H9 (cell line): ENCODE results near the gene H2BK1. TPM values are rescaled to one million over a fixed set of nuclear protein-coding genes. Genes with fewer than 3 reads are reported as not detected.

Experiments used
- DNase-seq: peaks from one replicate; pipeline ENCODE4 v3.0.0-alpha.2; 2017
- H2AFZ ChIP-seq: one replicate; pipeline ENCODE4 v1.6.1; 2013; ENCODE audit warnings: mild to moderate bottlenecking, low read length, control low read depth, moderate library complexity
- H2AK5ac ChIP-seq: 2 replicates; pipeline ENCODE4 v1.6.1; 2013; ENCODE audit warnings: low read length, control low read depth, mixed read lengths; ENCODE audit not compliant: insufficient read length
- H2BK120ac ChIP-seq: one replicate; pipeline ENCODE4 v1.6.1; 2013; ENCODE audit warnings: low read depth, mild to moderate bottlenecking, low read length, control low read depth, inconsistent platforms; ENCODE audit not compliant: poor library complexity, severe bottlenecking
- H2BK12ac ChIP-seq: 2 replicates; pipeline ENCODE4 v1.6.1; 2013; ENCODE audit warnings: low read length, control low read depth, mixed read lengths, low read depth; ENCODE audit not compliant: insufficient read length
- H2BK15ac ChIP-seq: 2 replicates; pipeline ENCODE4 v1.6.1; 2013; ENCODE audit warnings: low read depth, low read length, control low read depth
- H2BK20ac ChIP-seq: one replicate; pipeline ENCODE4 v1.6.1; 2013; ENCODE audit warnings: low read depth, mild to moderate bottlenecking, low read length, control low read depth, inconsistent platforms; ENCODE audit not compliant: poor library complexity, severe bottlenecking
- H2BK5ac ChIP-seq: 2 replicates; pipeline ENCODE4 v1.6.1; 2013; ENCODE audit warnings: low read length, control low read depth, mixed read lengths; ENCODE audit not compliant: insufficient read length
- H3K14ac ChIP-seq: 2 replicates; pipeline ENCODE4 v1.6.1; 2013; ENCODE audit warnings: low read length, control low read depth; ENCODE audit not compliant: insufficient read depth
- H3K18ac ChIP-seq: 2 replicates; pipeline ENCODE4 v1.6.1; 2013; ENCODE audit warnings: low read depth, mild to moderate bottlenecking, mixed read lengths, low read length, control low read depth; ENCODE audit not compliant: insufficient read length
- H3K23ac ChIP-seq: 2 replicates; pipeline ENCODE4 v1.6.1; 2013; ENCODE audit warnings: low read length, control low read depth, mixed read lengths, low read depth; ENCODE audit not compliant: insufficient read length
- H3K23me2 ChIP-seq: 2 replicates; pipeline ENCODE4 v1.6.1; 2013; ENCODE audit warnings: low read depth, mild to moderate bottlenecking, mixed read lengths, low read length, control low read depth; ENCODE audit not compliant: insufficient read length, poor library complexity, severe bottlenecking
- H3K27ac ChIP-seq: 2 replicates; pipeline ENCODE4 v1.5.1; 2013; ENCODE audit warnings: low read length, control low read depth, mixed read lengths, low read depth; ENCODE audit not compliant: insufficient read length
- H3K27me3 ChIP-seq: 2 replicates; pipeline ENCODE4 v1.6.1; 2013; ENCODE audit warnings: low read length, control low read depth, inconsistent platforms; ENCODE audit not compliant: insufficient read depth
- H3K4ac ChIP-seq: 2 replicates; pipeline ENCODE4 v1.6.1; 2013; ENCODE audit warnings: low read depth, mild to moderate bottlenecking, control low read depth, inconsistent platforms, low read length, moderate library complexity
- H3K4me1 ChIP-seq: 2 replicates; pipeline ENCODE4 v1.6.1; 2013; ENCODE audit warnings: low read length, control low read depth, inconsistent platforms; ENCODE audit not compliant: insufficient read depth
- H3K4me2 ChIP-seq: 2 replicates; pipeline ENCODE4 v1.6.1; 2013; ENCODE audit warnings: low read length, control low read depth, mixed read lengths; ENCODE audit not compliant: insufficient read length, insufficient read depth
- H3K56ac ChIP-seq: 2 replicates; pipeline ENCODE4 v1.6.1; 2013; ENCODE audit warnings: low read depth, mild to moderate bottlenecking, mixed read lengths, low read length, control low read depth; ENCODE audit not compliant: insufficient read length
- H3K79me1 ChIP-seq: 2 replicates; pipeline ENCODE4 v1.6.1; 2013; ENCODE audit warnings: low read depth, mild to moderate bottlenecking, moderate library complexity, low read length, control low read depth, inconsistent platforms; ENCODE audit not compliant: insufficient read depth, poor library complexity, severe bottlenecking
- H3K79me2 ChIP-seq: 2 replicates; pipeline ENCODE4 v1.6.1; 2013; ENCODE audit warnings: low read length, control low read depth, inconsistent platforms; ENCODE audit not compliant: insufficient read depth
- H3K9ac ChIP-seq: 2 replicates; pipeline ENCODE4 v1.6.1; 2013; ENCODE audit warnings: low read length, control low read depth, mixed read lengths; ENCODE audit not compliant: insufficient read length; ENCODE audit errors: extremely low read depth
- H3K9me3 ChIP-seq: one replicate; pipeline ENCODE4 v1.6.1; 2013; ENCODE audit warnings: low read depth, low read length, inconsistent platforms; ENCODE audit not compliant: control insufficient read depth
- H3T11ph ChIP-seq: one replicate; pipeline ENCODE4 v1.6.1; 2013; ENCODE audit warnings: mild to moderate bottlenecking, low read length, control low read depth, inconsistent platforms
- H4K20me1 ChIP-seq: one replicate; pipeline ENCODE4 v1.6.1; 2013; ENCODE audit not compliant: control insufficient read depth, insufficient read length, insufficient read depth
- H4K5ac ChIP-seq: 2 replicates; pipeline ENCODE4 v1.6.1; 2013; ENCODE audit warnings: low read depth, mild to moderate bottlenecking, mixed read lengths, low read length, control low read depth; ENCODE audit not compliant: insufficient read length
- H4K8ac ChIP-seq: replicated peaks from 2 replicates; pipeline ENCODE4 v1.6.1; 2013; ENCODE audit warnings: low read length, control low read depth, mixed read lengths, low read depth; ENCODE audit not compliant: insufficient read length
- H4K91ac ChIP-seq: 2 replicates; pipeline ENCODE4 v1.6.1; 2013; ENCODE audit warnings: low read depth, mild to moderate bottlenecking, moderate library complexity, mixed read lengths, low read length, control low read depth; ENCODE audit not compliant: insufficient read length
- H3K27ac Mint-ChIP-seq, 3 experiments: 2 replicates in 2 of 3; 3 replicates in 1 of 3; pipeline ENCODE4 v1.8.0; 2020 to 2021; ENCODE audit warnings: mixed read lengths in 3 of 3, mild to moderate bottlenecking in 1 of 3, moderate library complexity in 1 of 3
- H3K27me3 Mint-ChIP-seq: 2 replicates; pipeline ENCODE4 v1.8.0; 2021; ENCODE audit warnings: low read depth, mild to moderate bottlenecking, moderate library complexity, mixed read lengths
- H3K36me3 Mint-ChIP-seq, 3 experiments: 2 replicates in 2 of 3; 3 replicates in 1 of 3; pipeline ENCODE4 v1.8.0; 2020 to 2021; ENCODE audit warnings: low read depth in 3 of 3, mixed read lengths in 3 of 3; ENCODE audit not compliant: insufficient read depth in 1 of 3
- H3K4me1 Mint-ChIP-seq, 2 experiments: 2 replicates each; pipeline ENCODE4 v1.8.0; 2020; ENCODE audit warnings: mixed read lengths in 2 of 2
- H3K4me3 Mint-ChIP-seq, 2 experiments: 2 replicates in 1 of 2; 3 replicates in 1 of 2; pipeline ENCODE4 v1.8.0; 2020 to 2021; ENCODE audit warnings: mild to moderate bottlenecking in 2 of 2, mixed read lengths in 2 of 2, moderate library complexity in 1 of 2
- H3K9me3 Mint-ChIP-seq, 2 experiments: 2 replicates in 1 of 2; 3 replicates in 1 of 2; pipeline ENCODE4 v1.8.0; 2020; ENCODE audit warnings: mild to moderate bottlenecking in 2 of 2, mixed read lengths in 2 of 2, moderate library complexity in 1 of 2
- WGBS: extraction: QIAGEN DNeasy Blood & Tissue Kit; methylation state at CpG from one replicate; pipeline ENCODE4 v1.1.7; 2013; ENCODE audit warnings: missing lambda C conversion rate, low lambda C conversion rate, mixed read lengths; ENCODE audit not compliant: insufficient read length; ENCODE audit errors: extremely low coverage; 5-methylcytosine and 5-hydroxymethylcytosine counted together
- total RNA-seq: library from RNA; stranded (reverse); gene quantifications from 2 replicates; pipeline ENCODE4 v1.2.1, GENCODE V29; 2021
- TF ChIP-seq, protein P1 (sequence below): fragments of 200-600 bp; sonication (generic); conservative IDR thresholded peaks from 3 replicates; pipeline ENCODE4 v1.8.0; 2021; ENCODE audit warnings: antibody characterized with exemption, mild to moderate bottlenecking

Gene H2BK1
- total RNA-seq, 1 experiment from 2014 or later: not detected

DNA sequence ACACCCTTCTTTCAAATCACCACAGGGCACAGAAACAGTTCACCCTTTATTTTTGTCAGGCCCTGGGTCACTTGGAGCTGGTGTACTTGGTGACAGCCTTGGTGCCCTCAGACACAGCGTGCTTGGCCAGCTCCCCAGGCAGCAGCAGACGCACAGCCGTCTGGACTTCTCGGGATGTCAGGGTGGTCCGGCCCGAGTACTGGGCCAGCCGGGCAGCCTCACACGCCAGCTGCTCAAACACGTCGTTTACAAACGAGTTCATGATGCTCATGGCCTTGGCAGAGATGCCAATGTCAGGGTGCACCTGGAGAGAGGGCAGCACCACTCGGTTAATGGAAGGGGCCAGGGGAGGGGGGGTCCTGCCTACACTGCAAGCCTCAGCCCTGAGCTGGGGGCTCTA lies 2.5 kb downstream of the H2BK1 start:
- Histone ChIP-seq H3K27ac (no peak overlapping the region), H2BK15ac (no peak overlapping the region), H3K56ac (no peak overlapping the region), H2BK120ac (no peak overlapping the region), H3K23me2 (no peaks in the 10 kb centered on the region), H3K18ac (no peak overlapping the region), H4K8ac (no peak overlapping the region), H3K14ac (no peak overlapping the region), H2AK5ac (no peak overlapping the region), H3K9me3 (no peaks in the 10 kb centered on the region), H4K20me1 (peaks cover 3% of the 10 kb centered on the region), H3T11ph (no peak overlapping the region), H3K79me2 (no peaks in the 10 kb centered on the region), H2BK5ac (no peak overlapping the region), H4K5ac (no peak overlapping the region), H2BK20ac (no peak overlapping the region), H3K4ac (no peak overlapping the region), H3K27me3 (no peaks in the 10 kb centered on the region), H3K9ac (no peak overlapping the region), H4K91ac (no peak overlapping the region), H2AFZ (no peak overlapping the region), H3K23ac (no peak overlapping the region), H3K4me2 (no peak overlapping the region), H3K4me1 (peaks cover 5% of the 10 kb centered on the region; the same call in 1 of the 2 replicates), H2BK12ac (no peak overlapping the region), H3K79me1 (no peaks in the 10 kb centered on the region)
- no CpG with 5 or more reads among the region's 12 CpGs for WGBS
- peaks cover 0 to 14% (median under 1%) of the 10 kb centered on the region in 3 experiments; a peak in 3 of 7 replicates for H3K36me3 Mint-ChIP-seq
- H3K27me3 Mint-ChIP-seq: peaks cover 39% of the 10 kb centered on the region
- H3K9me3 Mint-ChIP-seq: no peaks in the 10 kb centered on the region
- no peak overlapping the region for H3K27ac Mint-ChIP-seq
- no peak overlapping the region for H3K4me3 Mint-ChIP-seq
- DNase-seq: no peak
- peaks cover 13 to 16% of the 10 kb centered on the region in 2 experiments for H3K4me1 Mint-ChIP-seq
- TF ChIP-seq, protein P1, sequence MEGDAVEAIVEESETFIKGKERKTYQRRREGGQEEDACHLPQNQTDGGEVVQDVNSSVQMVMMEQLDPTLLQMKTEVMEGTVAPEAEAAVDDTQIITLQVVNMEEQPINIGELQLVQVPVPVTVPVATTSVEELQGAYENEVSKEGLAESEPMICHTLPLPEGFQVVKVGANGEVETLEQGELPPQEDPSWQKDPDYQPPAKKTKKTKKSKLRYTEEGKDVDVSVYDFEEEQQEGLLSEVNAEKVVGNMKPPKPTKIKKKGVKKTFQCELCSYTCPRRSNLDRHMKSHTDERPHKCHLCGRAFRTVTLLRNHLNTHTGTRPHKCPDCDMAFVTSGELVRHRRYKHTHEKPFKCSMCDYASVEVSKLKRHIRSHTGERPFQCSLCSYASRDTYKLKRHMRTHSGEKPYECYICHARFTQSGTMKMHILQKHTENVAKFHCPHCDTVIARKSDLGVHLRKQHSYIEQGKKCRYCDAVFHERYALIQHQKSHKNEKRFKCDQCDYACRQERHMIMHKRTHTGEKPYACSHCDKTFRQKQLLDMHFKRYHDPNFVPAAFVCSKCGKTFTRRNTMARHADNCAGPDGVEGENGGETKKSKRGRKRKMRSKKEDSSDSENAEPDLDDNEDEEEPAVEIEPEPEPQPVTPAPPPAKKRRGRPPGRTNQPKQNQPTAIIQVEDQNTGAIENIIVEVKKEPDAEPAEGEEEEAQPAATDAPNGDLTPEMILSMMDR: no peak
